Trophoblast cell (in vitro differentiated cells and primary cell): ENCODE data around the gene TBC1D5.

Experiments
- DNase-seq, 2 donors: peaks; one replicate each; pipeline ENCODE4 v3.0.0-alpha.2; 2016
- H2AFZ ChIP-seq: 2 replicates; pipeline ENCODE4 v1.6.1; 2013; ENCODE audit warnings: low read length, moderate library complexity, mild to moderate bottlenecking; ENCODE audit not compliant: insufficient read depth, poor library complexity
- H2AK5ac ChIP-seq: 2 replicates; pipeline ENCODE4 v1.6.1; 2013; ENCODE audit warnings: mild to moderate bottlenecking, low read length
- H2BK120ac ChIP-seq: 2 replicates; pipeline ENCODE4 v1.6.1; 2013; ENCODE audit warnings: low read length, mild to moderate bottlenecking, moderate library complexity; ENCODE audit not compliant: insufficient read depth, poor library complexity
- H2BK12ac ChIP-seq: 2 replicates; pipeline ENCODE4 v1.6.1; 2013; ENCODE audit warnings: mild to moderate bottlenecking, low read length, moderate library complexity
- H2BK5ac ChIP-seq: 2 replicates; pipeline ENCODE4 v1.6.1; 2013; ENCODE audit warnings: low read length, low read depth, moderate library complexity, mild to moderate bottlenecking; ENCODE audit not compliant: poor library complexity
- H3K14ac ChIP-seq: 2 replicates; pipeline ENCODE4 v1.6.1; 2013; ENCODE audit warnings: mild to moderate bottlenecking, low read length
- H3K18ac ChIP-seq: 2 replicates; pipeline ENCODE4 v1.6.1; 2013; ENCODE audit warnings: mild to moderate bottlenecking, low read length
- H3K23ac ChIP-seq: 2 replicates; pipeline ENCODE4 v1.6.1; 2013; ENCODE audit warnings: low read length
- H3K27ac ChIP-seq: 2 replicates; pipeline ENCODE4 v1.5.1; 2013; ENCODE audit warnings: low read depth, mild to moderate bottlenecking, inconsistent platforms, low read length, moderate library complexity
- H3K27me3 ChIP-seq: 2 replicates; pipeline ENCODE4 v1.6.1; 2013; ENCODE audit warnings: inconsistent platforms, mild to moderate bottlenecking, low read length, moderate library complexity; ENCODE audit not compliant: insufficient read depth
- H3K36me3 ChIP-seq, 2 experiments: 1 replicate in 1 of 2; 2 replicates in 1 of 2; pipeline ENCODE4 v1.6.1; 2013; ENCODE audit warnings: low read length in 2 of 2, mild to moderate bottlenecking in 2 of 2, moderate library complexity in 1 of 2; ENCODE audit not compliant: insufficient read depth in 2 of 2, control insufficient read depth in 1 of 2
- H3K4ac ChIP-seq: 2 replicates; pipeline ENCODE4 v1.6.1; 2013; ENCODE audit warnings: low read depth, mild to moderate bottlenecking, low read length, moderate library complexity
- H3K4me1 ChIP-seq, 2 experiments: 1 replicate in 1 of 2; 2 replicates in 1 of 2; pipeline ENCODE4 v1.6.1; 2013; ENCODE audit warnings: low read length in 2 of 2, mild to moderate bottlenecking in 2 of 2, moderate library complexity in 1 of 2; ENCODE audit not compliant: insufficient read depth in 2 of 2, control insufficient read depth in 1 of 2
- H3K4me2 ChIP-seq: 2 replicates; pipeline ENCODE4 v1.6.1; 2013; ENCODE audit warnings: inconsistent platforms, mild to moderate bottlenecking, low read length, moderate library complexity
- H3K4me3 ChIP-seq: 2 replicates; pipeline ENCODE4 v1.5.1; 2013; ENCODE audit warnings: mild to moderate bottlenecking, low read depth, low read length, inconsistent platforms
- H3K79me1 ChIP-seq: one replicate; pipeline ENCODE4 v1.6.1; 2013; ENCODE audit warnings: low read length
- H3K79me2 ChIP-seq: 2 replicates; pipeline ENCODE4 v1.6.1; 2013; ENCODE audit warnings: low read length, mild to moderate bottlenecking; ENCODE audit not compliant: control insufficient read depth, insufficient read depth, poor library complexity
- H3K9ac ChIP-seq: 2 replicates; pipeline ENCODE4 v1.6.1; 2013; ENCODE audit warnings: mild to moderate bottlenecking, low read length
- H3K9me3 ChIP-seq: 2 replicates; pipeline ENCODE4 v1.6.1; 2013; ENCODE audit warnings: low read depth, mild to moderate bottlenecking, control low read depth, inconsistent platforms, low read length; ENCODE audit not compliant: insufficient read depth
- H4K12ac ChIP-seq: 2 replicates; pipeline ENCODE4 v1.6.1; 2013; ENCODE audit warnings: low read depth, mild to moderate bottlenecking, low read length, moderate library complexity
- H4K8ac ChIP-seq: 2 replicates; pipeline ENCODE4 v1.6.1; 2013; ENCODE audit warnings: low read depth, mild to moderate bottlenecking, low read length, moderate library complexity
- H4K91ac ChIP-seq: one replicate; pipeline ENCODE4 v1.6.1; 2013; ENCODE audit warnings: low read depth, mild to moderate bottlenecking, low read length, moderate library complexity
- WGBS: extraction: QIAGEN DNeasy Blood & Tissue Kit; methylation state at CpG from one replicate; pipeline ENCODE4 v1.1.7; 2013; ENCODE audit warnings: missing lambda C conversion rate; ENCODE audit not compliant: insufficient read length, insufficient coverage; ENCODE audit errors: extremely low coverage; 5-methylcytosine and 5-hydroxymethylcytosine counted together

Gene TBC1D5

GRCh38 chr3:17402442-17402841, 340.0 kb downstream of the TBC1D5 start:
- Histone ChIP-seq H2AFZ (no peak overlapping the region), H2BK5ac (no peak overlapping the region), H3K27me3 (no peaks in the 10 kb centered on the region)

GRCh38 chr3:17401912-17402311, 340.5 kb downstream of the TBC1D5 start:
- Histone ChIP-seq H2AK5ac (no peak overlapping the region), H4K91ac (no peak overlapping the region), H4K12ac (no peak overlapping the region), H3K9ac (no peak overlapping the region), H3K36me3 (peaks cover 2 to 3% of the 10 kb centered on the region in 2 experiments), H3K4me3 (no peak overlapping the region), H2BK5ac (no peak overlapping the region), H2AFZ (no peak overlapping the region), H3K4me1 (no peaks in the 10 kb centered on the region), H3K9me3 (no peaks in the 10 kb centered on the region), H3K4me2 (no peak overlapping the region), H3K79me2 (no peaks in the 10 kb centered on the region), H2BK120ac (no peak overlapping the region), H3K14ac (no peak overlapping the region), H3K18ac (no peak overlapping the region), H4K8ac (no peak overlapping the region), H3K27ac (no peak overlapping the region), H2BK12ac (no peak overlapping the region), H3K79me1 (no peaks in the 10 kb centered on the region), H3K27me3 (no peaks in the 10 kb centered on the region), H3K4ac (no peak overlapping the region), H3K23ac (no peak overlapping the region)
- DNase-seq = no peak
- no CpG with 5 or more reads among the region's 1 CpG for WGBS

More at GRCh38 chr3:17402442-17402841, 340.0 kb downstream of the TBC1D5 start:
- Histone ChIP-seq H3K18ac (no peak overlapping the region), H3K79me1 (no peaks in the 10 kb centered on the region), H2BK12ac (no peak overlapping the region), H3K4ac (no peak overlapping the region), H3K23ac (no peak overlapping the region), H3K36me3 (peaks cover 2 to 3% of the 10 kb centered on the region in 2 experiments), H2BK120ac (no peak overlapping the region), H4K12ac (no peak overlapping the region), H3K4me1 (no peaks in the 10 kb centered on the region), H3K14ac (no peak overlapping the region), H3K9ac (no peak overlapping the region), H2AK5ac (no peak overlapping the region), H4K8ac (no peak overlapping the region), H3K4me2 (no peak overlapping the region), H3K4me3 (no peak overlapping the region), H3K27ac (no peak overlapping the region), H3K79me2 (no peaks in the 10 kb centered on the region), H4K91ac (no peak overlapping the region), H3K9me3 (no peaks in the 10 kb centered on the region)
- no CpG with 5 or more reads among the region's 3 CpGs for WGBS
- no peak for DNase-seq

- H3K36me3 ChIP-seq = peaks cover 2 to 3% of the 10 kb centered on the region in 2 experiments
- H3K79me2 ChIP-seq = no peaks in the 10 kb centered on the region
- DNase-seq = no peak
- H3K14ac ChIP-seq = no peak overlapping the region
- WGBS = no CpG with 5 or more reads among the region's 1 CpG
- H4K8ac ChIP-seq = no peak overlapping the region
- H2BK12ac ChIP-seq = no peak overlapping the region
- H3K4me2 ChIP-seq = no peak overlapping the region
- no peak overlapping the region for H2BK5ac ChIP-seq
- no peak overlapping the region for H2AFZ ChIP-seq
- no peak overlapping the region for H3K4ac ChIP-seq
- no peak overlapping the region for H2BK120ac ChIP-seq
- no peak overlapping the region for H3K18ac ChIP-seq
- H2AK5ac ChIP-seq = no peak overlapping the region
- H3K79me1 ChIP-seq = no peaks in the 10 kb centered on the region
- no peak overlapping the region for H4K12ac ChIP-seq
- no peak overlapping the region for H3K9ac ChIP-seq
- H4K91ac ChIP-seq = no peak overlapping the region
- H3K9me3 ChIP-seq = no peaks in the 10 kb centered on the region
- no peak overlapping the region for H3K4me3 ChIP-seq
- H3K23ac ChIP-seq = no peak overlapping the region
- no peaks in the 10 kb centered on the region for H3K4me1 ChIP-seq
- no peaks in the 10 kb centered on the region for H3K27me3 ChIP-seq
- no peak overlapping the region for H3K27ac ChIP-seq
Observed at GRCh38 chr3:17399586-17399985, 342.8 kb downstream of the TBC1D5 start.

GRCh38 chr3:17398959-17399551, 343.4 kb downstream of the TBC1D5 start:
- no peak overlapping the region for H2BK12ac ChIP-seq
- H3K18ac ChIP-seq = no peak overlapping the region
- no peak overlapping the region for H3K27ac ChIP-seq
- H3K4ac ChIP-seq = no peak overlapping the region
- H4K12ac ChIP-seq = no peak overlapping the region
- H3K14ac ChIP-seq = no peak overlapping the region
- no peak overlapping the region for H2AK5ac ChIP-seq
- H3K36me3 ChIP-seq = peaks cover 2 to 3% of the 10 kb centered on the region in 2 experiments
- no peak overlapping the region for H2BK120ac ChIP-seq
- H2BK5ac ChIP-seq = no peak overlapping the region
- H3K79me2 ChIP-seq = no peaks in the 10 kb centered on the region
- no peak overlapping the region for H3K23ac ChIP-seq
- H4K91ac ChIP-seq = no peak overlapping the region
- no peak overlapping the region for H3K4me2 ChIP-seq
- WGBS = no CpG with 5 or more reads among the region's 2 CpGs
- no peaks in the 10 kb centered on the region for H3K9me3 ChIP-seq
- no peak overlapping the region for H4K8ac ChIP-seq
- no peaks in the 10 kb centered on the region for H3K79me1 ChIP-seq
- no peak overlapping the region for H3K4me3 ChIP-seq
- no peak overlapping the region for H2AFZ ChIP-seq
- DNase-seq = no peak
- no peaks in the 10 kb centered on the region for H3K4me1 ChIP-seq
- no peak overlapping the region for H3K9ac ChIP-seq
- no peaks in the 10 kb centered on the region for H3K27me3 ChIP-seq
